OCI-M2 (cell line): ENCODE data around the gene ULK4.
"Not testable (repeated sequence)": the region's sequence is repeated elsewhere in the genome, so short reads cannot be mapped to it uniquely, and the experiment has no call there.

ENCODE experiments used
- DNase-seq: peaks from one replicate; lab custom pipeline; 2025; ENCODE audit not compliant: unreplicated experiment; lab: John Stamatoyannopoulos, UW

Gene ULK4

GRCh38 chr3:41874022-41874421 is 87.9 kb downstream of the ULK4 start:
- DNase-seq: no peak

GRCh38 chr3:41872157-41872556 is 89.7 kb downstream of the ULK4 start:
- DNase-seq: no peak

- DNase-seq: no peak
Observed at GRCh38 chr3:41867533-41867932, 94.4 kb downstream of the ULK4 start.

- DNase-seq: no peak
Observed at GRCh38 chr3:41866298-41866697, 95.6 kb downstream of the ULK4 start.

- no peak for DNase-seq
Observed at GRCh38 chr3:41863024-41863423, 98.9 kb downstream of the ULK4 start.

GRCh38 chr3:41860489-41860888 is 101.4 kb downstream of the ULK4 start:
- not testable (repeated sequence) for DNase-seq

GRCh38 chr3:41854956-41855355 is 106.9 kb downstream of the ULK4 start:
- no peak for DNase-seq

- no peak for DNase-seq
Observed at GRCh38 chr3:41853540-41854196, 108.2 kb downstream of the ULK4 start.

GRCh38 chr3:41848753-41849574 is 112.9 kb downstream of the ULK4 start:
- no peak for DNase-seq

GRCh38 chr3:41847679-41848078 is 114.2 kb downstream of the ULK4 start:
- no peak for DNase-seq

- DNase-seq: no peak
Observed at GRCh38 chr3:41846850-41847249, 115.1 kb downstream of the ULK4 start.

GRCh38 chr3:41845826-41846225 is 116.1 kb downstream of the ULK4 start:
- no peak for DNase-seq

GRCh38 chr3:41844256-41844655 is 117.6 kb downstream of the ULK4 start:
- not testable (repeated sequence) for DNase-seq

- not testable (repeated sequence) for DNase-seq
Observed at GRCh38 chr3:41840936-41841668, 120.8 kb downstream of the ULK4 start.

GRCh38 chr3:41836360-41837134 is 125.4 kb downstream of the ULK4 start:
- DNase-seq: no peak

- DNase-seq: no peak
Observed at GRCh38 chr3:41833628-41834027, 128.3 kb downstream of the ULK4 start.

- DNase-seq: no peak
Observed at GRCh38 chr3:41819236-41819635, 142.7 kb downstream of the ULK4 start.

- DNase-seq: no peak
Observed at GRCh38 chr3:41808618-41809017, 153.3 kb downstream of the ULK4 start.

GRCh38 chr3:41808152-41808551 is 153.8 kb downstream of the ULK4 start:
- DNase-seq: no peak

- no peak for DNase-seq
Observed at GRCh38 chr3:41794748-41795589, 166.9 kb downstream of the ULK4 start.
